ENCODE data around the gene ITGA4.

DNA sequence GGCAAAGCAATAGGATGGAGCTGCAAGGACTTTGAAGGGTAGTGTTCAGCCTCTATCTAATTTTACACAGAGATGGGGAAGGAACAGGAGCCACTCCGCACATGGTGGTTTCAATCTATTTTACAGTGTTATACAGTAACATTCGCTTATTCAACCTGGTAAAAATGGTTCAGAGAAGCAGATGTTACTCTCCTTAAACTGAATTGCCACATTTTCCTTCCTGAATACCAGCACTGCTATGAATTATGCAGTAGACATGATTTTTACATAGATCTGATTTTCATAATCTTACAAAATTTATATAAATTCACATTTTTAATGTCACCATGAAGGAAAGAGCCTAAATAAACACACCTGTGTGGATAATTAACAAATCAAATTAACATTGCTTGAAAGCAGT is 85.0 kb downstream of the ITGA4 start:
- TF ChIP-seq, protein P1, sequence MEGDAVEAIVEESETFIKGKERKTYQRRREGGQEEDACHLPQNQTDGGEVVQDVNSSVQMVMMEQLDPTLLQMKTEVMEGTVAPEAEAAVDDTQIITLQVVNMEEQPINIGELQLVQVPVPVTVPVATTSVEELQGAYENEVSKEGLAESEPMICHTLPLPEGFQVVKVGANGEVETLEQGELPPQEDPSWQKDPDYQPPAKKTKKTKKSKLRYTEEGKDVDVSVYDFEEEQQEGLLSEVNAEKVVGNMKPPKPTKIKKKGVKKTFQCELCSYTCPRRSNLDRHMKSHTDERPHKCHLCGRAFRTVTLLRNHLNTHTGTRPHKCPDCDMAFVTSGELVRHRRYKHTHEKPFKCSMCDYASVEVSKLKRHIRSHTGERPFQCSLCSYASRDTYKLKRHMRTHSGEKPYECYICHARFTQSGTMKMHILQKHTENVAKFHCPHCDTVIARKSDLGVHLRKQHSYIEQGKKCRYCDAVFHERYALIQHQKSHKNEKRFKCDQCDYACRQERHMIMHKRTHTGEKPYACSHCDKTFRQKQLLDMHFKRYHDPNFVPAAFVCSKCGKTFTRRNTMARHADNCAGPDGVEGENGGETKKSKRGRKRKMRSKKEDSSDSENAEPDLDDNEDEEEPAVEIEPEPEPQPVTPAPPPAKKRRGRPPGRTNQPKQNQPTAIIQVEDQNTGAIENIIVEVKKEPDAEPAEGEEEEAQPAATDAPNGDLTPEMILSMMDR (IDR thresholded peaks at IDR 0.05) = no peak
- TF ChIP-seq POLR2A (IDR thresholded peaks at IDR 0.05) = no peak

All from Peyer's patch (tissue), 4 donors.